Activated CD4-positive, CD25-positive, alpha-beta regulatory T cell (primary cell): ENCODE results near the gene AKAP13.
"Not testable (repeated sequence)": the region's sequence is repeated elsewhere in the genome, so short reads cannot be mapped to it uniquely, and the experiment has no call there.

Experiments used
- DNase-seq, 4 experiments: peaks; one replicate each; lab custom pipeline; 2025; lab: John Stamatoyannopoulos, UW

The AKAP13 gene

DNA sequence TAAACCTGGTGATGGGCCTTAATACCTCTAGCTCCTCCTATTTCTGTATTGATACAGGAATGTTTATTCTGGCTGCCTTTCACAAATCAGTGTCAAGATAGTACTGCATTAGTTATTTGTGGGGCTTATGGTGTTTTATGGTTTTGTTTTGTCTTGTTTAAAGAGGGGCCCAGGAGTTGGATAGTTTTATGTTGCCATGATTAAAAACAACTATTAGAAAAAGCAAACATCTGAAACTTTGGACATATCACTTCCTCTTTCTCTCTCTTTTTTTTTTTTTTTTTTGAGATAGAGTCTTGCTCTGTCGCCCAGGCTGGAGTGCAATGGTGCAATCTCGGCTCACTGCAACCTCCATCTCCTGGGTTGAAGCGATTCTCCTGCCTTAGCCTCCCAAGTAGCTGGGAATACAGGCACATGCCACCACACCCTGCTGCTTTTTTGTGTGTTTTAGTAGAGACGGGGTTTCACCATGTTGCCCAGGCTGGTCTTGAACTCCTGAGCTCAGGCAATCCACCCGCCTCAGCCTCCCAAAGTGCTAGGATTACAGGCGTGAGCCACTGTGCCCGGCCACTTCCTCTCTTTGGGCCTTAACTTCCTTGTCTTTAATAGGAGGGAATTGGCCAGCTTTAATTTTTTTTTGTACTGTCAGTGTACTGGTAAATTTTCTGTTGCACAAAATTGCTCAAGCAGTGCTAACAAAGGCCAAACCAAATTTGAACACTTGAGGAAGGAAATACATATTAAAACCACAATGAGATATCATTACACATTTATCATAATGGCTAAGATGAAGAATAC, 155.3 kb downstream of the AKAP13 start:
- not testable (repeated sequence) for DNase-seq

- no peak for DNase-seq
Observed at GRCh38 chr15:85536341-85536740, 155.9 kb downstream of the AKAP13 start.

GRCh38 chr15:85539491-85539890, 159.1 kb downstream of the AKAP13 start:
- DNase-seq: no peak

DNA sequence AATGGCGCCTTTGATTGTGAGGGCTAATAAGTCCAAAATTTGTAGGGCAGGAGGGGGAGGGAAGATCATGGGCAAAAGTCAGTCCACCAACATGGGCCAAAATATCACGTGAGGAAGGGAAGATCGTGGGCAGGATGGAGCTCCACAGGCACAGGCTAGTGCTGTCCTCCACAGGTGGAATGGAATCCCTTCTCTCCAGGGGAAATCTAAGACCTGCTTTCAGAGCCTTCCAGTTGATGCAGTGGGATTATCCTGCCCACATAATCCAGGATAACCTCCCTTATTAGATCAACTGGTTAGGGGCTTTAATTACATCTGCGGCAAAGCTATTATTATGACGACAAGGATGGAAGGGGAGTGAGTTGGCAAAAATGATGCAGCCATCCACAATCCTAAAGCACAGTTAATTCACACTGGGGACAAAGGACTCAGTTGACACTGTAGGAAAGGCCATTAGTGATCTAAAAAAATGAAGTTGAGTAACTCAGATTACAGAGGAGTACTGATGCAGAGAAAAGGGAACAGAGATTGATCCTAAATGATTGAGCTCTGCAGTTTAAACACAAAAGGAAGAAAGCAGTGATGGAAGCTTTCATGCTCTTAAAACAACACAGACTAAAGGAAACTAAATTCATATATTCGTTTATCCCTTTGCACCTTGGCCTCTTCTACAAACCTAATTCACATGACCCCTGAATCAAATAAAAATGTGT, 159.8 kb downstream of the AKAP13 start:
- no peak for DNase-seq

DNA sequence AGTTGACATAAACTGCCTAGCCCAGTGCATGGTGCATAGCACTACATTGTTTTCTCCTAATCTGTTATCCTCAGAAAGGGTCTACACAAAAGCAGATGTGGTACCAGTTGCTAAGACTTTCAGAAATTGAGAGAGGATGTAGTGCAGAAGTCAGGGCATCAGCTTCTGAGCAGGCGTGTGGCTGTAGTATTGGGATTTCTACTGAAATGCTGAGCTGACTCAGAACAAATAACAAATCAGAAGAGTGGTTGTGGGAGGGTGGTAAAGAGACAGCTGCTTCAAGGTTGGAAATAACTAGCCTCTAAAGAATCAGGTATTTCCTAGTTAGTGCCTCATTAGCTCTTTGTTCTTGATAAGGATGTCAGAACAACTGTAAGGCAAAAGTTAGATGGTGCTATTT, 161.3 kb downstream of the AKAP13 start:
- DNase-seq: no peak

DNA sequence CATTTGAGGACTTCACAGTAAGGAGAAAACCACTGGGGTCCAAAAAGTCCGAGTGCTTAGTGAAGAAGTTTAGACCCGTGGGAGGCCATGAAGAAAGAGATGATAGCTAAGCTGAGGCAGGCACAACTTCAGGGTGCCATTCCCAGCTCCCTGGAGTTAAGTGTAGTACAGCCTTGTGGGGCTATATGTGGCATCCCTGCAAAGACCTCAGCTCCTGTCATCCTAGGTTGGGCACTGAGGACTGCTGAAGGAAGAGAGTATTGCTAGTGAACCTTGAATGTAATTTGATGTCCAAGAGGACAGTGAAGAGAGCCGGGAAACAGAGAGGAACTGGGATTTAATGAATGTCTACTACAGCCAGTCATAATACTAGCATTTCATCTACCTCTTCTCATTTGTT, 162.1 kb downstream of the AKAP13 start:
- DNase-seq: no peak

- no peak for DNase-seq
Observed at GRCh38 chr15:85542895-85543331, 162.5 kb downstream of the AKAP13 start.

- no peak for DNase-seq
Observed at GRCh38 chr15:85543741-85544155, 163.3 kb downstream of the AKAP13 start.

DNA sequence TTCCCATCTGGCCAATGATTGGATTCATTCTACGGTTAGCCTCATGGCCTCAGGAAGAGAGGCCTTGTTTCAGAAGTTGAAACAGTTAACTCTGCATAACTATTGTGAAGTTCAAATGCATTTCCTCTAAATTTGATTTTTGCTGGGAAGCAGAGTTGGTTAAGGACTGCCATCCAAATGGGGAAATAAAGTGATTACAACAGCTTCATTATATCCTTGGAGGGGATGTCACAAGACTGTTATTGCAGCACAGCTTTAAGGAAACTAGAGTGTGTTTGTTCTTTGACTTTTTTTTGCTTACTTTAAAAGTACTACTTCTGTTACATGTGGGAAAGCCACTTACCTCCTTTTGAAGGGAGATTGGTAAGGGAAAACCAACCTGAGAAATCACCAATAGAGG, 164.8 kb downstream of the AKAP13 start:
- DNase-seq: no peak

GRCh38 chr15:85545752-85546151, 165.3 kb downstream of the AKAP13 start:
- DNase-seq: no peak

DNA sequence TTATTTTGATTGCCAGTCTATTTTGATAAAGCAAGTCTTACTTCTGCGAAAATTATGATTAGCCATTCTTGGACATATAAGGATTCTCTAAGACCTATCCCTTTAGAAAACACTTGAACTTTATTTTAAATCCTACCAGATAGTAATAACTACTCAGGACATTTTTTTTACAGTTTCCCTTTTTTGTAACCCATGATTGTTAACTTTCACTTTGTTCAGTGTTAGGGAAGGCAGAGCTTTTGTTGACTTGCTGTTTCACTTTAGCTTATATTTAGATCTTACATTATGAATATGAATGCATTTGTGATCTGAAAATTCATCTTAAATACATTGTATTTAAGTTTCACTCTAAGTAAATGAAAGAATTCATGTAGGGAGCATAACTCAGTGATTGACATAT, 167.0 kb downstream of the AKAP13 start:
- DNase-seq: no peak

DNA sequence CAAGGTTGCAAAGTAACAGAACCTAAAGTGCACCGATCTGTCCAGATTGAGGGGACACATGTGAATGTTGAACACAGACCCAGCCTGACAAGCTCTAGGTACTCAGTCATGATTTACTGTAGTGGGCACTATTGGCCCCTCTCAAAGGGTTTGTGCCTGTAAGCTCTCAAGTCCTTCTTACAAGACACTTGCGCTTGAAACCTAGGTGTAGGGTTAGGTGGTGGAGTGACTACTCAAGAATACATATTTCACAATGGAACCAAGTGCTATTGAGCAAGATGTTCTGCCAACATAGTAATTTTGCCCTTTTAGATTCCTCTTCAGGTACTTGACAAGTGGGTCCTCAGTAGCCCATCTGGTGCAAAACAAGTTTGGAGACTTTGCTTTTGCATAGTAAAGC, 169.9 kb downstream of the AKAP13 start:
- no peak for DNase-seq

DNA sequence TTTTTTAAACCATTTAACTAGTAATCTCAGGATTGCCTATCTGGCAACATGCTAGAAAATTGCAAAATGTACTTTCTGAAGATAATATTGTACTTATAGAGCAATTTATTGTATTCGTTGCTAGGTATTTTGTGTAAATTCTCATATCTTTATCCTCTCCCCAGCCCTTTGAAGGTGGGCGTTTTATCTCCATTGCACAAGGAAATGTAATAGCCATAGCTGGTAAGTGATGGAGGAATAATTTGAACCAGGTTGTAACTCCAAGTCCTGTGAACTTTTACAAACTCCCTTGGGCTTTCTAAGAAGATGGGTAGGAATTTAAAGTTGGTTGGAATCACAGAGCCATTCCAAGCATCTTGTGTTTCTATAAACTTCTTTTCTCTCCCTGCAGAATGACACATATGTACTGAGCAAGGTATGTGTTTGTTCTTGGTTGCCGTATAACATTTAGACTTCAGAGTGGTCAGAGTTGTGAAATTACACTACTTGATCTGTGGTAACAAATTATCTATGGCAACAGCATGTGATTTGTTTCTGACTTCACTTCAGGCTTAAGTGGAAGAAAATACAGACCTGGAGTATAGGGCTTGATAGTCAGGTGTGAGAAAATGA, 170.9 kb downstream of the AKAP13 start:
- no peak for DNase-seq

DNA sequence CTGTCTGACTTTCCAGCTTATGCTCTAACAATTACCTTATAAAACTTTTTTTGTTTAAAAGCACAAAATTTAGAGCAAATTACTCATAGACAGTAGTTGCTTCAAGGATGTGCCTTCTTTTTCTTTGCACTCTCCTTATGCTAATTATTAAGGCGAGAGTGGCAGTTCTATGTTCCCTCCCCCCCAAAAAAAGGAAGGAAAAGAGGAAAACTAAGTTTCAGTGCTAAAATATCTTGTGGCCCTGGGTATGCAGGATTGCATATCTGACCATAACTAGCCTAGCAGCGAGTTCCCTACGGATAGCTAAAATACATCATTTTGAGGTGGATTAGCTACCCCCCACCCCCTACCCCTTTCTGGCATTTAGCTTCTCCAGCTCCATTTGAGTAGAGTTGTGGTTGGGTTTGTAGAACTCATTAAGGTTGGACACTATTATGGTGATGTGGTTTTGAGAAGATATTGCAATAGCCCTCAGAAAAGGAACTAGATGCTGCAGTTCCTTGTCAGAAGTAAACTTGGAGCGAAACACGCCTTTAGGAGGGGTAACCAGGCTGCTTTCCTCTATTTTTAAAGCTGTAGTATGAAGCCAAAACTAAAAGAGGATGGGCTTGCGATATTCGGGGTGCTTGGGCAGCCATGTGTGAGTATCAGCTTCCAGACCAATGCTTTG, 174.6 kb downstream of the AKAP13 start:
- DNase-seq: no peak

GRCh38 chr15:85555875-85556617, 175.6 kb downstream of the AKAP13 start:
- no peak for DNase-seq

GRCh38 chr15:85556618-85556895, 176.2 kb downstream of the AKAP13 start:
- DNase-seq: no peak

GRCh38 chr15:85557385-85557784, 177.0 kb downstream of the AKAP13 start:
- no peak for DNase-seq

- no peak for DNase-seq
Observed at GRCh38 chr15:85558848-85559247, 178.4 kb downstream of the AKAP13 start.

DNA sequence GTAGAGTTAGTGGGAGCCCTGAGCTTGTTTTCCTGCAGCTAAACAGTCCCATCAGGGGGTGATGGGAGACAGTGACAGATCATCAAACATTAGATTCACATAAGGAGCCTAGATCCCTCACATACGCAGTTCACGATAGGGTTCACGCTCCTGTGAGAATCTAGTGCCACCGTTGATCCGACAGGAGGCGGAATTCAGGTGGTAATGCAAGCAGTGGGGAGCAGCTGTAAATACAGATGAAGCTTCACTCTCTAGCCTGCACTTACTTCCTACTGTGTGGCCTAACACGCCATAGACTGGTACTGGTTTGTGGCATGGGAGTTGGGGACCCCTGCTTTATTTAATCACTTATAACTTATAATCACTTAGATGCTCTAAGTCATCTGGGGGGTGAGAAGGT, 179.1 kb downstream of the AKAP13 start:
- no peak for DNase-seq

DNA sequence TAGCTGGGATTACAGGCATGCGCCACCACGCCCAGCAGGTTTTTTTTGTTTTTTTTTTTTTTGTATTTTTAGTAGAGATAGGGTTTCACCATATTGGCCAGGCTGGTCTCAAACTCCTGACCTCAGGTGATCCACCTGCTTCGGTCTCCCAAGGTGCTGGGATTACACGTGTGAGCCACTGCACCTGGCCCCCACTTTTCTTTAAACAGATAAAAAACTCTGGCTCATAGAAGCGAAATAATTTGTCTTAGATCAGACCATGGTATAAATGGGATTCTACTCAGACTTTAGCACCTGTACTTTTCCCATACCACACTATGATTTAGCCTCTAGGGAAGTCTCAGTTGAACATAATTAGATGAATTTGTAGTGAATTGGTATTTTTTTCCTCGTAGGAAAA, 182.4 kb downstream of the AKAP13 start:
- no peak for DNase-seq

GRCh38 chr15:85563328-85563727, 182.9 kb downstream of the AKAP13 start:
- no peak for DNase-seq

DNA sequence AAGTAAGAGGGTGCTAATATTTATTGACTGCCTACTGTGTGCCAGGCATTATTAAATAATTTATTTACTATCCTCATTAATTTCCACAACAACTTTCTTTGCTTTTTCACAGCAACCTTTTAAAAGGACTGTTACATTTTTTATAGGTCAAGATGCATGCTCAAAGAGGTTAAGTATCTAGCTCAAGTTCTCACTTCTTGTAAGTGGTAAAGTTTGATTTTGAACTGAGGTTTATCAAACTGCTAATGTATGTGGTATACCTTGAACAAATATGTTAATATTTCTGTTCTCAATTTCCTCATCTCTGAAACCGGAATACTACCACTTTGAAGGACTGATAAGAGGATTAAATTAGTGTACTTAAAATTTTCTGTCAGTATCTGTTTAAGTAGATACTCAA, 183.3 kb downstream of the AKAP13 start:
- DNase-seq: no peak
